ENCODE measurements around the gene NTM.
"Not testable (repeated sequence)": the region's sequence is repeated elsewhere in the genome, so short reads cannot be mapped to it uniquely, and the experiment has no call there.

NTM gene

GRCh38 chr11:131464461-131464860 lies 94.0 kb downstream of the NTM start:
- DNase-seq = no peak

GRCh38 chr11:131465039-131465438 lies 94.6 kb downstream of the NTM start:
- DNase-seq = no peak

- DNase-seq = no peak
These were observed 95.3 kb downstream of the NTM start for GRCh38 chr11:131465746-131466145.

- DNase-seq = no peak
These were observed 97.4 kb downstream of the NTM start for GRCh38 chr11:131467645-131468394.

- DNase-seq = peak in 1 of 2 donors; percentile 24
These were observed 98.2 kb downstream of the NTM start for GRCh38 chr11:131468565-131468964.

- DNase-seq = no peak
These were observed 100.0 kb downstream of the NTM start for GRCh38 chr11:131470216-131470925.

GRCh38 chr11:131471976-131472375 lies 101.6 kb downstream of the NTM start:
- DNase-seq = no peak

- DNase-seq = peak in 1 of 2 donors; percentile 6
These were observed 104.5 kb downstream of the NTM start for GRCh38 chr11:131474947-131475346.

GRCh38 chr11:131476266-131476665 lies 105.9 kb downstream of the NTM start:
- DNase-seq = no peak

- no peak for DNase-seq
These were observed 107.9 kb downstream of the NTM start for GRCh38 chr11:131478341-131478740.

- DNase-seq = no peak
These were observed 110.9 kb downstream of the NTM start for GRCh38 chr11:131481303-131481702.

- DNase-seq = no peak
These were observed 111.6 kb downstream of the NTM start for GRCh38 chr11:131481971-131482370.

- no peak for DNase-seq
These were observed 113.0 kb downstream of the NTM start for GRCh38 chr11:131483453-131483852.

GRCh38 chr11:131483877-131484276 lies 113.5 kb downstream of the NTM start:
- DNase-seq = no peak

GRCh38 chr11:131486100-131486499 lies 115.7 kb downstream of the NTM start:
- DNase-seq = no peak

GRCh38 chr11:131486937-131487635 lies 116.7 kb downstream of the NTM start:
- no peak for DNase-seq

GRCh38 chr11:131488238-131488637 lies 117.8 kb downstream of the NTM start:
- DNase-seq = no peak

- DNase-seq = no peak
These were observed 121.1 kb downstream of the NTM start for GRCh38 chr11:131491503-131491902.

GRCh38 chr11:131495423-131495822 lies 125.0 kb downstream of the NTM start:
- DNase-seq = no peak

- DNase-seq = not testable (repeated sequence)
These were observed 127.3 kb downstream of the NTM start for GRCh38 chr11:131497686-131498085.

- DNase-seq = no peak
These were observed 128.3 kb downstream of the NTM start for GRCh38 chr11:131498631-131499160.

- DNase-seq = no peak
These were observed 128.8 kb downstream of the NTM start for GRCh38 chr11:131499199-131499598.

- DNase-seq = no peak
These were observed 132.6 kb downstream of the NTM start for GRCh38 chr11:131503017-131503416.
